Caco-2 (cell line): ENCODE results near the gene KLHL5. TPM values are rescaled to one million over a fixed set of nuclear protein-coding genes. Genes with fewer than 3 reads are reported as not detected.

Experiments
- BruUV-seq: library from RNA; stranded (reverse); fragments of 400-500 nt; replicated peaks from 2 replicates; lab custom pipeline; 2021; lab: Mats Ljungman, UMichigan
- CTCF ChIA-PET: fragments of 300-600 bp; sonication (Branson Sonifier 250); formaldehyde crosslinking; loops from one replicate; lab custom pipeline; 2022; ENCODE audit warnings: antibody characterized with exemption; lab: Charles Lee
- POLR2A ChIA-PET: fragments of 300-600 bp; sonication (Branson Sonifier 250); formaldehyde crosslinking; loops from one replicate; lab custom pipeline; 2022; ENCODE audit warnings: antibody characterized with exemption; lab: Charles Lee
- DNase-seq, 2 experiments: peaks; one replicate each; pipeline versions ENCODE4 v3.0.0 to v3.0.0-alpha.2; 2020 to 2022
- H3K27me3 ChIP-seq: replicated peaks from 2 replicates; pipeline ENCODE4 v1.6.0; 2011; ENCODE audit warnings: low read length; ENCODE audit not compliant: control insufficient read depth, insufficient read depth
- H3K36me3 ChIP-seq: 2 replicates; pipeline ENCODE4 v1.5.1; 2011; ENCODE audit warnings: low read length; ENCODE audit not compliant: control insufficient read depth, insufficient read depth
- H3K4me1 ChIP-seq: fragments of 250-450 bp; sonication (Bioruptor Pico); 2 replicates; pipeline ENCODE4 v1.5.1; 2020; ENCODE audit warnings: mild to moderate bottlenecking
- H3K4me3 ChIP-seq: 2 replicates; pipeline ENCODE4 v1.5.1; 2011; ENCODE audit warnings: low read depth, mild to moderate bottlenecking, control low read depth, low read length
- H3K9me3 ChIP-seq: fragments of 250-450 bp; sonication (Bioruptor Pico); 2 replicates; pipeline ENCODE4 v1.5.1; 2020; ENCODE audit warnings: mild to moderate bottlenecking, moderate library complexity
- H3K27ac Mint-ChIP-seq: one replicate; pipeline ENCODE4 v1.8.0; 2022; ENCODE audit warnings: mixed read lengths; ENCODE audit not compliant: unreplicated experiment
- H3K27me3 Mint-ChIP-seq: one replicate; pipeline ENCODE4 v1.8.0; 2022; ENCODE audit warnings: mixed read lengths; ENCODE audit not compliant: insufficient read depth, unreplicated experiment
- H3K36me3 Mint-ChIP-seq: one replicate; pipeline ENCODE4 v1.8.0; 2022; ENCODE audit warnings: mild to moderate bottlenecking, mixed read lengths; ENCODE audit not compliant: insufficient read depth, unreplicated experiment
- H3K4me1 Mint-ChIP-seq: one replicate; pipeline ENCODE4 v1.8.0; 2022; ENCODE audit warnings: low read depth, mixed read lengths; ENCODE audit not compliant: unreplicated experiment
- H3K4me3 Mint-ChIP-seq: one replicate; pipeline ENCODE4 v1.8.0; 2022; ENCODE audit warnings: mild to moderate bottlenecking, moderate library complexity, mixed read lengths; ENCODE audit not compliant: unreplicated experiment
- H3K9me3 Mint-ChIP-seq: one replicate; pipeline ENCODE4 v1.8.0; 2022; ENCODE audit warnings: mixed read lengths; ENCODE audit not compliant: unreplicated experiment
- CTCF ChIP-seq, 2 experiments: fragments of 200-600 bp in 1 of 2; IDR thresholded peaks; 1 replicate in 1 of 2; 2 replicates in 1 of 2; pipeline versions ENCODE4 v1.5.1 to v1.8.0; 2011 to 2022; ENCODE audit warnings: antibody characterized with exemption in 1 of 2, control low read depth in 1 of 2, inconsistent platforms in 1 of 2, low read depth in 1 of 2, low read length in 1 of 2, mild to moderate bottlenecking in 1 of 2, moderate library complexity in 1 of 2; ENCODE audit not compliant: insufficient read depth in 1 of 2, severe bottlenecking in 1 of 2, unreplicated experiment in 1 of 2
- intact Hi-C: fragments of 100-400 bp; cut with micrococcal nuclease; formaldehyde crosslinking; loops from one replicate; pipeline ENCODE4 v1.10.0; 2022; ENCODE audit not compliant: unreplicated experiment
- total RNA-seq: library from RNA; stranded (reverse); gene quantifications from 2 replicates; pipeline ENCODE4 v1.2.3, GENCODE V29; 2022

The KLHL5 gene
- total RNA-seq, 1 experiment from 2014 or later, result 96.5 TPM

GRCh38 chr4:39166669-39167068 is 104.6 kb downstream of the KLHL5 start:
- Mint-ChIP-seq H3K36me3 (no peaks in the 10 kb centered on the region), H3K4me3 (no peak overlapping the region), H3K4me1 (no peaks in the 10 kb centered on the region), H3K27me3 (no peaks in the 10 kb centered on the region), H3K27ac (no peak overlapping the region), H3K9me3 (peaks cover 10% of the 10 kb centered on the region)
- TF ChIP-seq CTCF (IDR thresholded peaks at IDR 0.05; ENCODE audit: insufficient read depth in 1 of 2, low read depth in 1 of 2, low read length in 1 of 2, severe bottlenecking in 1 of 2, unreplicated experiment in 1 of 2), result no peak
- Histone ChIP-seq H3K27me3 (no peaks in the 10 kb centered on the region), H3K36me3 (no peaks in the 10 kb centered on the region), H3K4me1 (no peaks in the 10 kb centered on the region), H3K4me3 (no peak overlapping the region), H3K9me3 (no peaks in the 10 kb centered on the region)
- POLR2A ChIA-PET, result no interaction called here
- no peak for DNase-seq
- no TSS peak for BruUV-seq
- CTCF ChIA-PET, result no interaction called here
- intact Hi-C loops, result no loop called here

- Histone ChIP-seq H3K4me1 (no peaks in the 10 kb centered on the region), H3K27me3 (no peaks in the 10 kb centered on the region), H3K9me3 (no peaks in the 10 kb centered on the region), H3K36me3 (no peaks in the 10 kb centered on the region), H3K4me3 (no peak overlapping the region)
- H3K27me3 Mint-ChIP-seq, result no peaks in the 10 kb centered on the region
- peaks cover 10% of the 10 kb centered on the region for H3K9me3 Mint-ChIP-seq
- TF ChIP-seq CTCF (IDR thresholded peaks at IDR 0.05; ENCODE audit: insufficient read depth in 1 of 2, low read depth in 1 of 2, low read length in 1 of 2, severe bottlenecking in 1 of 2, unreplicated experiment in 1 of 2), result no peak
- no TSS peak for BruUV-seq
- H3K4me1 Mint-ChIP-seq, result no peaks in the 10 kb centered on the region
- POLR2A ChIA-PET, result no interaction called here
- CTCF ChIA-PET, result interaction anchor here (0.8 kb wide), 1 partner anchor 34 kb away, joined by 3 read pairs; no protein-coding TSS in a partner anchor
- no peak for DNase-seq
- no peak overlapping the region for H3K4me3 Mint-ChIP-seq
- intact Hi-C loops, result no loop called here
- H3K36me3 Mint-ChIP-seq, result no peaks in the 10 kb centered on the region
- H3K27ac Mint-ChIP-seq, result no peak overlapping the region
These were observed 107.4 kb downstream of the KLHL5 start for GRCh38 chr4:39169426-39169825.

- Mint-ChIP-seq H3K27me3 (peaks cover 7% of the 10 kb centered on the region), H3K4me3 (no peak overlapping the region), H3K27ac (no peak overlapping the region), H3K4me1 (no peaks in the 10 kb centered on the region), H3K9me3 (peaks cover 10% of the 10 kb centered on the region), H3K36me3 (no peaks in the 10 kb centered on the region)
- BruUV-seq, result no TSS peak
- Histone ChIP-seq H3K4me1 (no peaks in the 10 kb centered on the region), H3K27me3 (no peaks in the 10 kb centered on the region), H3K4me3 (no peak overlapping the region), H3K36me3 (no peaks in the 10 kb centered on the region), H3K9me3 (no peaks in the 10 kb centered on the region)
- TF ChIP-seq CTCF (IDR thresholded peaks at IDR 0.05; ENCODE audit: insufficient read depth in 1 of 2, low read depth in 1 of 2, low read length in 1 of 2, severe bottlenecking in 1 of 2, unreplicated experiment in 1 of 2), result no peak
- ChIA-PET CTCF (no interaction called here), POLR2A (no interaction called here)
- no peak for DNase-seq
- intact Hi-C loops, result no loop called here
These were observed 108.3 kb downstream of the KLHL5 start for GRCh38 chr4:39170301-39170700.

Other genes starting within 250 kb of the KLHL5 start
- not detected in 2 replicates for gene TLR6, start 205.4 kb upstream of the KLHL5 start, total RNA-seq
- 20.8 and 21.7 TPM in 2 replicates for gene FAM114A1, start 194.4 kb upstream of the KLHL5 start, total RNA-seq
- not detected in 2 replicates for gene TMEM156, start 29.8 kb upstream of the KLHL5 start, total RNA-seq
- 9.5 and 11.9 TPM in 2 replicates for gene WDR19, start 120.3 kb downstream of the KLHL5 start, total RNA-seq